ENCODE measurements around the gene BATF. TPM values are rescaled to one million over a fixed set of nuclear protein-coding genes. Genes with fewer than 3 reads are reported as not detected.

BATF gene
- total and polyA plus RNA-seq, 2 experiments from 2014 or later, result not detected

DNA sequence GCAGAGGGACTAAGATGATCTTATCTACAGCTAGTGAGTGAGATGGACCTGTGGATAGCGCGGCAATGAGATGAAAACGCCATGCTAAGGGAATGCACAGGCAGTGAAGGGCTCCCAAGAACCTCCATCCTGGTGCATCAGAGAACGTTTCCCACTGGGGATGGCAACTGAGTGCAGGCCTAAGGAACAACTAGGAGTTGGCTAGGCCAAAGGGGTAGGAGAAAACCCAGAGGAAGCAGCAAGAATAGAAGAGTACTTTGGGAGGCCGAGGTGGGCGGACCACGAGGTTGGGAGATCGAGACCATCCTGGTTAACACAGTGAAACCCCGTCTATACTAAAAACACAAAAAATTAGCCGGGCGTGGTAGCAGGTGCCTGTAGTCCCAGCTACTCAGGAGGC lies 24.6 kb upstream of the BATF start (continued):
- TF ChIP-seq, protein P1, sequence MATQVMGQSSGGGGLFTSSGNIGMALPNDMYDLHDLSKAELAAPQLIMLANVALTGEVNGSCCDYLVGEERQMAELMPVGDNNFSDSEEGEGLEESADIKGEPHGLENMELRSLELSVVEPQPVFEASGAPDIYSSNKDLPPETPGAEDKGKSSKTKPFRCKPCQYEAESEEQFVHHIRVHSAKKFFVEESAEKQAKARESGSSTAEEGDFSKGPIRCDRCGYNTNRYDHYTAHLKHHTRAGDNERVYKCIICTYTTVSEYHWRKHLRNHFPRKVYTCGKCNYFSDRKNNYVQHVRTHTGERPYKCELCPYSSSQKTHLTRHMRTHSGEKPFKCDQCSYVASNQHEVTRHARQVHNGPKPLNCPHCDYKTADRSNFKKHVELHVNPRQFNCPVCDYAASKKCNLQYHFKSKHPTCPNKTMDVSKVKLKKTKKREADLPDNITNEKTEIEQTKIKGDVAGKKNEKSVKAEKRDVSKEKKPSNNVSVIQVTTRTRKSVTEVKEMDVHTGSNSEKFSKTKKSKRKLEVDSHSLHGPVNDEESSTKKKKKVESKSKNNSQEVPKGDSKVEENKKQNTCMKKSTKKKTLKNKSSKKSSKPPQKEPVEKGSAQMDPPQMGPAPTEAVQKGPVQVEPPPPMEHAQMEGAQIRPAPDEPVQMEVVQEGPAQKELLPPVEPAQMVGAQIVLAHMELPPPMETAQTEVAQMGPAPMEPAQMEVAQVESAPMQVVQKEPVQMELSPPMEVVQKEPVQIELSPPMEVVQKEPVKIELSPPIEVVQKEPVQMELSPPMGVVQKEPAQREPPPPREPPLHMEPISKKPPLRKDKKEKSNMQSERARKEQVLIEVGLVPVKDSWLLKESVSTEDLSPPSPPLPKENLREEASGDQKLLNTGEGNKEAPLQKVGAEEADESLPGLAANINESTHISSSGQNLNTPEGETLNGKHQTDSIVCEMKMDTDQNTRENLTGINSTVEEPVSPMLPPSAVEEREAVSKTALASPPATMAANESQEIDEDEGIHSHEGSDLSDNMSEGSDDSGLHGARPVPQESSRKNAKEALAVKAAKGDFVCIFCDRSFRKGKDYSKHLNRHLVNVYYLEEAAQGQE (IDR thresholded peaks at IDR 0.05; ENCODE audit: unreplicated experiment), result no peak
- TF ChIP-seq, protein P2, sequence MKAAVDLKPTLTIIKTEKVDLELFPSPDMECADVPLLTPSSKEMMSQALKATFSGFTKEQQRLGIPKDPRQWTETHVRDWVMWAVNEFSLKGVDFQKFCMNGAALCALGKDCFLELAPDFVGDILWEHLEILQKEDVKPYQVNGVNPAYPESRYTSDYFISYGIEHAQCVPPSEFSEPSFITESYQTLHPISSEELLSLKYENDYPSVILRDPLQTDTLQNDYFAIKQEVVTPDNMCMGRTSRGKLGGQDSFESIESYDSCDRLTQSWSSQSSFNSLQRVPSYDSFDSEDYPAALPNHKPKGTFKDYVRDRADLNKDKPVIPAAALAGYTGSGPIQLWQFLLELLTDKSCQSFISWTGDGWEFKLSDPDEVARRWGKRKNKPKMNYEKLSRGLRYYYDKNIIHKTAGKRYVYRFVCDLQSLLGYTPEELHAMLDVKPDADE (IDR thresholded peaks at IDR 0.05), result no peak
- TF ChIP-seq POLR2AphosphoS5 (IDR thresholded peaks at IDR 0.05; ENCODE audit: low read depth), result no peak
- TF ChIP-seq ZNF114 (CRISPR knock-in tag; IDR thresholded peaks at IDR 0.05), result no peak
- TF ChIP-seq, protein P3, sequence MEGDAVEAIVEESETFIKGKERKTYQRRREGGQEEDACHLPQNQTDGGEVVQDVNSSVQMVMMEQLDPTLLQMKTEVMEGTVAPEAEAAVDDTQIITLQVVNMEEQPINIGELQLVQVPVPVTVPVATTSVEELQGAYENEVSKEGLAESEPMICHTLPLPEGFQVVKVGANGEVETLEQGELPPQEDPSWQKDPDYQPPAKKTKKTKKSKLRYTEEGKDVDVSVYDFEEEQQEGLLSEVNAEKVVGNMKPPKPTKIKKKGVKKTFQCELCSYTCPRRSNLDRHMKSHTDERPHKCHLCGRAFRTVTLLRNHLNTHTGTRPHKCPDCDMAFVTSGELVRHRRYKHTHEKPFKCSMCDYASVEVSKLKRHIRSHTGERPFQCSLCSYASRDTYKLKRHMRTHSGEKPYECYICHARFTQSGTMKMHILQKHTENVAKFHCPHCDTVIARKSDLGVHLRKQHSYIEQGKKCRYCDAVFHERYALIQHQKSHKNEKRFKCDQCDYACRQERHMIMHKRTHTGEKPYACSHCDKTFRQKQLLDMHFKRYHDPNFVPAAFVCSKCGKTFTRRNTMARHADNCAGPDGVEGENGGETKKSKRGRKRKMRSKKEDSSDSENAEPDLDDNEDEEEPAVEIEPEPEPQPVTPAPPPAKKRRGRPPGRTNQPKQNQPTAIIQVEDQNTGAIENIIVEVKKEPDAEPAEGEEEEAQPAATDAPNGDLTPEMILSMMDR (conservative IDR thresholded peaks at IDR 0.05; ENCODE audit: low read depth in 2 of 2), result no peak

DNA sequence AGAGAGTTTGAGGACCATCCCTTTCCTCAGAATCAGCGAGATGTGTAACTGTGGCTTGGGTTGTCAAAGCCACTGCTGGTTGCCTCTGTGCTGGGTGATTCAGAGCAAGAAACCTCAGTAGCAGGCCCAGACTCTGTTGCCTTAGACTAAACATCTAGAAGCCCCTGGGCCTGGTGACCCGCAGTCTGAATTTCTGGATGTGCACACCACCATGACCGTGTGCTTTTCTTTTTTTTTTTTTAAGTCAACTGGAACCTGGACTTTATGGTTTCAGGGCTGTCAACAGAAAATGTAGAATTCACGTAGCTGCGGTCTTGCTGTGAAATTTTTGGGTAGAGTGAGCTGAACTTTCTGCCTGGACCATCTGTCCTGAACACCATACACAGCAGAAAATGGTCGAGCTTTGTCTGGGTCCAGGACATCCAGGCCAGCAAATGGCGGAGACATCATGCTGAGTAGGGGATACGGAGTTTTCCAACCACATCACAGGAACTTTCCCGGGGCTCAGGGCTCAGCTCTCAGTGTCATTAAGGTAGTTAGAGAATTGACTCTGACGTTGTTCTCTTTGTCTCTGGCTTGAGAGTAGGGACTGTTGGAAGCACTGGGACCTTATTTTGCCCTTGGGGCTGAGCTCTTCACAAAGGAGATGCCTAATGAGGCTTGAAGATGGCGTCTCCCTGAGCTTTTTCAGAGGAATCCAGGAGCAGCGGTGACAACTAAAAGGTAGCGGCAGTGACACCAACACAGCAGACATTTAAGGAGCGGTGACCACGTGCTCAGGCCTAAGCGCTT lies 23.0 kb upstream of the BATF start:
- Histone ChIP-seq H2AFZ (peak overlapping the region; percentile 86), H3K36me3 (ENCODE audit: insufficient read depth) (no peaks in the 10 kb centered on the region), H3K27ac (ENCODE audit: low read depth) (no peak overlapping the region), H3F3A (replicated peaks; ENCODE audit: low read depth) (no peaks in the 10 kb centered on the region), H3K79me2 (replicated peaks; ENCODE audit: insufficient read depth) (no peaks in the 10 kb centered on the region), H3K4me2 (no peak overlapping the region), H3K27me3 (ENCODE audit: insufficient read depth) (no peaks in the 10 kb centered on the region), H3K4me1 (ENCODE audit: insufficient read depth) (no peaks in the 10 kb centered on the region), H3K9me2 (ENCODE audit: insufficient read depth) (peaks cover 13% of the 10 kb centered on the region; the same call in 1 of the 2 replicates), H3K4me3 (no peak overlapping the region), H4K20me1 (replicated peaks; ENCODE audit: insufficient read depth) (no peaks in the 10 kb centered on the region)
- Mint-ChIP-seq H3K9me3 (no peaks in the 10 kb centered on the region), H3K27me3 (ENCODE audit: insufficient read depth, low read depth, poor library complexity) (no peaks in the 10 kb centered on the region), H3K36me3 (ENCODE audit: low read depth) (no peaks in the 10 kb centered on the region), H3K4me1 (no peaks in the 10 kb centered on the region), H3K4me3 (no peak overlapping the region), H3K27ac (no peak overlapping the region)
- ATAC-seq (no peak), DNase-seq (ENCODE audit: low spot score) (no peak)
- TF ChIP-seq JUNB (IDR thresholded peaks at IDR 0.05; ENCODE audit: unreplicated experiment) (no peak), EZH2phosphoT487 (IDR thresholded peaks at IDR 0.05; ENCODE audit: unreplicated experiment) (no peak)

Measured in GM23338 (cell line).